Frontal cortex (tissue), 4 donors: Measurements from ENCODE around the gene ZC2HC1B. TPM values are rescaled to one million over a fixed set of nuclear protein-coding genes. Genes with fewer than 3 reads are reported as not detected.
A peak's percentile ranks its signal among the peaks of the same experiment; 100 is the strongest.
"Not testable (repeated sequence)": the region's sequence is repeated elsewhere in the genome, so short reads cannot be mapped to it uniquely, and the experiment has no call there.

Experiments
- DNase-seq, 2 donors: peaks; one replicate each; pipeline ENCODE4 v3.0.0; 2012; ENCODE audit warnings: low spot score in 2 of 2
- FAIRE-seq: peaks from 2 replicates; lab custom pipeline; 2012; peaks lifted over from hg19 to GRCh38; lab: Jason Lieb, UNC
- total RNA-seq: library from RNA; depleted of rRNA; stranded (reverse); fragments of >200 nt; gene quantifications from one replicate; pipeline ENCODE4 v1.2.3, GENCODE V29; 2014
- donor health status: control.
- donor health status: control.
- donor health status: control.

ZC2HC1B gene
- total RNA-seq, 1 donor from 2014 or later: not detected

GRCh38 chr6:143912671-143913070 lies 48.4 kb downstream of the ZC2HC1B start:
- FAIRE-seq (no peak), DNase-seq (no peak)

GRCh38 chr6:143917026-143917425 lies 52.8 kb downstream of the ZC2HC1B start:
- not testable (repeated sequence) for FAIRE-seq, DNase-seq

DNA sequence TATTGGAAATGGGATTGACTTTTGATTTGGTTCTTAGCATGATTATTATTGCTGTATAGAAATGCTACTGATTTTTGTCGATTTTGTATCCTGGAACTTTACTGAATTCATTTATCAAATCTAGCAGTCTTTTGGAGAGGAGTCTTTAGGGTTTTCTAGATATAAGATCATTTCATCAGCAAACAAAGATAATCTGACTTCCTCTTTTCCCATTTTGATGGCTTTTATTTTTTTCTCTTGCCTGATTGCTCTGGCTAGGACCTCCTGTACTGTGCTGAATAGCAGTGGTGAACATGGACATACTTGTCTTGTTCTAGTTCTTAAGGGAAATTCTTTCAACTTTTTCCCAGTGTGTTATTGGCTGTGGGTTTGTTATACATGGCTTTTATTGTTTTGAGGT lies 64.6 kb downstream of the ZC2HC1B start:
- FAIRE-seq: no peak
- DNase-seq: no peak

- no peak for DNase-seq
- FAIRE-seq: no peak
Measured at GRCh38 chr6:143929975-143930374, 65.7 kb downstream of the ZC2HC1B start.

DNA sequence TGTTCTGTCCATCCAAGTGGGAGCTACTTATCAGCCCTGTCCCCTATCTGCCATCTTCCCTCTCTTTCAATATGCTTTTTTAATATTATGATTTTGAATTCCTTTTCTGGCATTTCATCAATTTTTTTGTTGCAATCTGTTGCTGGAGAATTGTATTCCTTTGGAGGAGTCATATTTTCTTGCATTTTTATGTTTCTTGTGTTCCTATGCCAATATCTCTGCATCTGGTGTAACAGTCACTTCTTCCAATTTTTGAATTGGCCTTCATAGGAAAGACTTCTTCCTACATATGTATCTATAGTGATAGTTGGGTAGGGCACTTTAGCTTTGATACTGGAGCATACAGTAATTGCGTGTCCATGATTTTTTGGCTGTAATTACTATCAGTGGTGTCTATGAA lies 70.1 kb downstream of the ZC2HC1B start:
- no peak for FAIRE-seq

DNA sequence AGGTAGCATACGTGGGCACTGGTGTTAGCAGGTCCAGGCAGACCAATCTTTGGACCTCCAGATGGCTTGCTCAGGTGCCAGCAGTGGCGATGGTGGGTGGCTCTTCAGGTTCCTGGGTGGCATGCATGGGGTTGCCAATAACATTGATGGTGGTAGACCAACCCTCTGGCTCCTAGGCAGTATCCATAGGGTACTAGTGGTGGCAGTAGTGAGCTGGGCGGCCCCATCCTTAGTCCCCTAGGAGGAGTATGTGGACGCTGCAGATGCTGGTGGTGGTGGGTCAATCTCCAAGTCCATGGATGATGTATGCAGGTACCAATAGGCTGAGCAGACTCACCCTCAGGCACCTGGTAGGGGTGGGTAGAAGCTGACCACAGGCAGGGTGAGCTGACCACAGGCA lies 70.6 kb downstream of the ZC2HC1B start:
- no peak for FAIRE-seq
- no peak for DNase-seq

More for the DNA sequence above, 70.1 kb downstream of the ZC2HC1B start:
- DNase-seq: no peak

DNA sequence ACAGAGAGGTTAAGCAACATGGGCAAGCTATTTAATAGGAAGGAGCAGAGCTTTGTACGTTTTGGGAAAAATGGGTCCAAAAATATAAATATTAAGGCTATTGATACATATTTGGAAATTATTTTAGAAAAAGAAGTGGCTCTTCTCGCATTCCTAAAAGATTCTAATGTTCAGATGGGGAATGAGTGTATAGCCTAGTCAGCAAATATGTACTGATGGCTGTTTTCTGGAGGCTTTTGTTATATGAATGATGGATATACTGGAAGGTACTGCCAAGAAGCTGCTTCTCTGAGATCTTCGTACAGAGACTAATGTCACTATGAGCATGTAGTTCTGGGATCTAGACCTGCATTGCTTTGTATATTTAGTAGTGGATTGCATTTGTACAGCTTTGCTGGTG lies 72.1 kb downstream of the ZC2HC1B start:
- no peak for DNase-seq
- FAIRE-seq: no peak

DNA sequence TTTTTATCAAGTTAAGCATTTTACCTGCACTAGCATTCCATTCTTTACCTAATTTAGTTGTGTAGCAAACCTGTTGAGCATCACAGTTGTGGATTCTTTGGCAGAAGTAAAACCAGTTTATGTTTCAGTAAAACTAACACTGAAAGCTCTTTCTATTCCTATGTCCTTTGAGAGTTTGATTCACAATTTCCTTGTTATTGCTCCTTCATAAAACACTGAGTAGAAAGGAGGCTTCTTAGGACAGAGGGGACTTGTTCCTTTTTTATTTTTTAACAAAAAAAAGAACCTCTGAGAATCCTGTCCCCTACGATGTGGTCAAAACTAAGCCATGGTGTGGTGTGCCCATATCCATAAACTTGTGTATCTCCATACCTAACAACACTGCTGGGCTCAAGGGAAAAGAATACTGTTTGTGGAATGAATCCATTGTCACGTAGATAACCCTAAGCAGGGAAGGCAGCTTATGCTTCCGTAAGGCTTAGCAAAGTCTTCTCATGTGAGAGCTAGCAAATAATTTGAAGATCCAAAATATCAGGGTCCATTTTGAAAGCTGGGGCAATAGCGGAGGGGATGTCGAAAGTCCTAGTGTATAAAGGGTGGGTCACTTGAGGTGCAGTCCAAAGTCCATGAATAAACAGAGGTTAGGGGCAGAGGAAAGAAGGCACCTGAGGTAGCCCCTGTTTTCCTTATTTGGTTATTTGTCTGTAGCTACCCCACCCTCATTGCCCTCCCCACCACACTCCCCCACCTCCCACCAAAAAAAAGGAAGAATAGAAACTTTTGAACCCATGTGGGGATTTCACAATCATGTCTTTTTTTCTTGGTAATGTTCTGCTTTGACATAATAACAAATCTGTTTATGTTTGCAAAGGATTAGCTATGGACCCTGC lies 72.7 kb downstream of the ZC2HC1B start:
- FAIRE-seq (no peak), DNase-seq (no peak)

DNA sequence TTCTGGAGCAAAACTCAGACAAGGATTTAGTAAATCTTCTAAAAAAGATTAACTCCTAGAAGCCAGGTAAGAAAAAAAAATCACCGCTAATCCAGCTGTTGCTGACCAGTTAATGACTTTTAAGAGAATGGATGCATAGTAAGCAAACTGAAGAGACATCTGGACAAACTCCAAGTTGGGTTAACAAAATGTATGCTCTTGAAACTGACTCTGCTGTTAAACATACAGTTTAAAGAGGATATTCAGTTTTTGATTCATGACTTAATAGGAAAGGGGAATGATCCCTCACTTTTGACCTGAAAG lies 73.3 kb downstream of the ZC2HC1B start:
- no peak for FAIRE-seq
- DNase-seq: no peak

- FAIRE-seq: no peak
- DNase-seq: no peak
Measured at GRCh38 chr6:143939364-143939763, 75.1 kb downstream of the ZC2HC1B start.

DNA sequence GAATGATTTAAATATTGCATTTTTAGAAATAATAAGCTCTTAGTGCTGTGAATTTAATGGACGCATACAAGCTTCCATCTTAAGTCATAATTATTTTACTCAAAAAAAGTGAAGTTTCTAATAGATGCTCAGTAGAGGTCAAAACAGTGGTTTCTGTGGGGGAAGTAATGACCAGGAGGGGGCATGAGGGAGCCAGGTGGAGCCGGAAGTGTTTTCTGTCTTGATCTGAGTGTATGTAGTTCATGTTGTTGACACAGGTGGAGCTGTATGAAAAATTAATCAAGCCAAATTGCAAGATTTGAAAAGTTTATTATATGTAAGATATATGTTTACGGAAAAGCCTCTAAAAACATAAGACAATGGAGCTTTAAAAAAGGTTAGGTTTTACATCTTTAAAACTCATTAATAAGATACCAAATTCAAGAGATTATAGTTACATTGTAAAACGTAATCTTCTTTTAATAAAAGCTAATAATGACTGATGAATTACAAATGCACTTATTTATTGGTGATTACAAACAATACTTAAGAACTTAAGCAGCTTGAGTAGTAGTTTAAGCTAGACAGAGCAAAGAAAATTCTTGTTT lies 75.8 kb downstream of the ZC2HC1B start:
- FAIRE-seq (no peak), DNase-seq (peak in 1 of 2 donors; percentile 14)

DNA sequence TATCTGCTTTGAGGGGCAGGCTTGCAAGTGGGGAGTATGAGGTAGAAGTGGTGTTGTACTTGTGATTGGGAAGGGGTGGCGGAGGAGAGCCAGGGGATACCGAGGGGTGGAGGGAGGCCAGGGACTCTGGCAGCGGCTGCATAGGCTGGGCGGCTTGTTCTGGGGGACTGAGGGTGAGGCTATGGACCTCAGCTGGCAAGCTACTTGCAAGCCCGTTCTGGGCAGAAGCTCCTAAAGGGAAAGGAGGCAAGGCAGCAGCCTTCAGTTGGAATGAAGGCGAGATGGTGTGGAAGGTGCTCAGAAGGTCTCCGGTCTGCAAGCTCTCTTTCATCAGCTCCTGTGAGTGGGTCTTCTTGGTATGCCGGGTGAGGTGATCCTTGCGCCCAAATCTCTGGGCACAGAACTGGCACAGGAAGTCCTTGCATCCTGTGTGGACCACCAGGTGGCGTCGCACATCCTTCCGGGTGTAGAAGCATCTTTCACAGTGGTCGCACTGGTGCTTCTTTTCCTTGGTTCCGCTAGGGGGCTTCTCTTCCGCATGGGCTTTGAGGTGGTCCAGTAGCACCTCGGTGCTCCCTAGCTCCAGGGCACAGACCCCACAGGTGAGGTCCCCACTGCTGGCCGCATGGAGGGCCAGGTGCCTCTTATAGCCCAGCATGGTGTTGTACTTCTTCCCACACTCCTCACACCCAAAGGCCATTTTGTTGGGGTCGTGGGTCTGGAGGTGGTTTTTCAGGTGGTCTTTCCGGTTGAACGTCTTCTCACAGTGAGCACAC lies 77.8 kb downstream of the ZC2HC1B start:
- DNase-seq (peak in 1 of 2 donors; percentile 17), FAIRE-seq (no peak)

- FAIRE-seq: no peak
- DNase-seq: no peak
Measured at GRCh38 chr6:143948208-143948607, 83.9 kb downstream of the ZC2HC1B start.

DNA sequence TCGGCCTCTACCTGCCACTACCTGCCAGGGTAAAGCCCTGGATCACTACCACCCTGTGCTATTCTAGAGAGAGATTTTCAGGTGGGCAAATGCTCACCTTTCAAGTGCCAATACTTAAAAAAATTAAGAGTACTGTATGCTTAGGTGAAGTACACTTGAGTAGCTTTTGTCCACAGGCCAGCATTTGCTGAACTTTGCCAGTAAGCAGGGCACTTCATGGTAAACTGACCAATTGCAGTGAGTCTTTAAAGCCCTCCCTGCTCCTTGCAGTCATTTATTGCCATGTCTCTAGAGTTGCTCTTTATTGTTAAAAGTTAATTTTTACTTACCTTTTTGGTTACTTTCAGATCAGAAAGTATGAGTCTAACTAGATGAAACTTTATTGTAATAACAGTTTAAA lies 85.3 kb downstream of the ZC2HC1B start:
- no peak for DNase-seq
- no peak for FAIRE-seq

- DNase-seq (no peak), FAIRE-seq (no peak)
Measured at GRCh38 chr6:143949962-143950361, 85.7 kb downstream of the ZC2HC1B start.

- FAIRE-seq (no peak), DNase-seq (no peak)
Measured at GRCh38 chr6:143950875-143951274, 86.6 kb downstream of the ZC2HC1B start.

- DNase-seq (no peak), FAIRE-seq (no peak)
Measured at GRCh38 chr6:143952060-143952778, 87.9 kb downstream of the ZC2HC1B start.

- no peak for FAIRE-seq
Measured at GRCh38 chr6:143952947-143953701, 88.8 kb downstream of the ZC2HC1B start.

DNA sequence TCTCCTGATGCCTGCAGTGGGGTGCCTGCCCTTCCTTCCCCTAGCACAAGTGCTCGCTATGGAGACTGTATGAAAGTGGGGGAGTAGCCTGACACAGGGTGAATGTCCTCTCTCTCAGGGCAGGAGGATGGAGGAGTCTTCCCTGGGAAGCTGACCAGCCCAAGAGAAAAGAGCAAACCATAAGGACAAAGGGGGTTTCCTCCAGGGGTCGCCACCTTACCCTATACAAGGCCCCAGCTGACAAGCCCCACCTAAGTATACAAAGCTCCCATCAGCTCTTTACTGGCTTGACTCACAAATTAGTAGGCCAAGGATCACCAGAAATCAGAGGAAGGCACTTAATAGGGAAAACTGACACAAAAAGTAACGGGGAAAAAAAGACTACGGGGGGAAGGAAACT lies 89.6 kb downstream of the ZC2HC1B start:
- FAIRE-seq: no peak
- no peak for DNase-seq

More at GRCh38 chr6:143952947-143953701, 88.8 kb downstream of the ZC2HC1B start:
- DNase-seq: no peak
